Tibial nerve (tissue), 4 donors: ENCODE data around the gene PRKCB. TPM values are rescaled to one million over a fixed set of nuclear protein-coding genes. Genes with fewer than 3 reads are reported as not detected.

Experiments used
- DNase-seq, 2 donors: peaks; one replicate each; pipeline ENCODE4 v3.0.0-alpha.2; 2019; ENCODE audit warnings: low spot score in 2 of 2
- H3K27ac ChIP-seq, 4 donors: fragments of 200-600 bp; sonication (generic) in 3 of 4; one replicate each; pipeline ENCODE4 v1.5.1; 2017 to 2019; ENCODE audit warnings: mild to moderate bottlenecking in 1 of 4
- H3K27me3 ChIP-seq, 2 donors: fragments of 200-600 bp; sonication (generic) in 1 of 2; one replicate each; pipeline versions ENCODE4 v1.5.1 to v1.6.0; 2017 to 2019
- H3K36me3 ChIP-seq, 3 donors: fragments of 200-600 bp; sonication (generic); one replicate each; pipeline ENCODE4 v1.5.1; 2018 to 2019
- H3K4me1 ChIP-seq, 4 donors: fragments of 200-600 bp; sonication (generic) in 3 of 4; one replicate each; pipeline ENCODE4 v1.5.1; 2017 to 2019
- H3K4me3 ChIP-seq, 4 donors: fragments of 200-600 bp; sonication (generic) in 3 of 4; one replicate each; pipeline ENCODE4 v1.5.1; 2017 to 2019; ENCODE audit warnings: mild to moderate bottlenecking in 1 of 4, moderate library complexity in 1 of 4
- H3K9me3 ChIP-seq, 4 donors: fragments of 200-600 bp; sonication (generic) in 3 of 4; one replicate each; pipeline ENCODE4 v1.5.1; 2017 to 2019
- CTCF ChIP-seq, 5 experiments: fragments of 200-600 bp in 3 of 5; fragments of 450-650 bp in 2 of 5; sonication (generic) in 3 of 5; IDR thresholded peaks; one replicate each; pipeline ENCODE4 v1.5.1; 2016 to 2019; ENCODE audit warnings: antibody characterized with exemption in 5 of 5, mild to moderate bottlenecking in 3 of 5, moderate library complexity in 2 of 5
- EP300 ChIP-seq, 2 donors: sonication (generic); formaldehyde crosslinking; IDR thresholded peaks; one replicate each; pipeline ENCODE4 v1.6.1; 2017; ENCODE audit warnings: antibody characterized with exemption in 2 of 2, mild to moderate bottlenecking in 1 of 2
- POLR2A ChIP-seq, 2 donors: fragments of 450-650 bp; IDR thresholded peaks; one replicate each; pipeline ENCODE4 v1.6.1; 2017; ENCODE audit warnings: antibody characterized with exemption in 2 of 2, mild to moderate bottlenecking in 2 of 2, moderate library complexity in 2 of 2
- WGBS, 2 donors: methylation state at CpG; one replicate each; pipeline ENCODE4 v1.1.5; 2018; 5-methylcytosine and 5-hydroxymethylcytosine counted together
- total RNA-seq, 4 donors: library from RNA; depleted of rRNA; stranded (reverse); fragments of >200 nt; gene quantifications; one replicate each; pipeline ENCODE4 v1.1.0, GENCODE V29; 2016

The PRKCB gene
- total RNA-seq, 4 donors from 2014 or later: 2.7 to 6.9 (median 4.3) TPM

GRCh38 chr16:24035127-24035842 lies 199.5 kb downstream of the PRKCB start:
- H3K4me3 ChIP-seq: no peak overlapping the region
- H3K4me1 ChIP-seq: no peaks in the 10 kb centered on the region
- TF ChIP-seq POLR2A (IDR thresholded peaks at IDR 0.05) (no peak), CTCF (IDR thresholded peaks at IDR 0.05) (no peak), EP300 (IDR thresholded peaks at IDR 0.05) (no peak)
- 45 to 60% methylated on average over 16 to 17 of the region's 17 CpGs for WGBS, 2 donors
- no peak overlapping the region for H3K27ac ChIP-seq
- no peaks in the 10 kb centered on the region for H3K27me3 ChIP-seq
- H3K9me3 ChIP-seq: peaks cover 0 to 4% (median 0%) of the 10 kb centered on the region in 4 donors
- no peaks in the 10 kb centered on the region for H3K36me3 ChIP-seq
- no peak for DNase-seq

GRCh38 chr16:24036038-24036543 lies 200.3 kb downstream of the PRKCB start:
- TF ChIP-seq CTCF (IDR thresholded peaks at IDR 0.05): no peak
- no peak for TF ChIP-seq EP300 (IDR thresholded peaks at IDR 0.05)
- TF ChIP-seq POLR2A (IDR thresholded peaks at IDR 0.05): no peak
- WGBS, 2 donors: 47 to 59% methylated on average over 1 of the region's 1 CpG

GRCh38 chr16:24036614-24037013 lies 200.8 kb downstream of the PRKCB start:
- no peaks in the 10 kb centered on the region for H3K4me1 ChIP-seq
- no peak overlapping the region for H3K4me3 ChIP-seq
- no peak overlapping the region for H3K27ac ChIP-seq
- H3K36me3 ChIP-seq: no peaks in the 10 kb centered on the region
- peaks cover 0 to 4% (median 0%) of the 10 kb centered on the region in 4 donors for H3K9me3 ChIP-seq
- TF ChIP-seq CTCF (IDR thresholded peaks at IDR 0.05): peak; percentile 32 to 63 (median 56)
- TF ChIP-seq EP300 (IDR thresholded peaks at IDR 0.05): no peak
- peak in 1 of 2 donors; percentile 17 for DNase-seq
- 8 to 10% methylated on average over 8 of the region's 8 CpGs for WGBS, 2 donors
- no peaks in the 10 kb centered on the region for H3K27me3 ChIP-seq

More at GRCh38 chr16:24036038-24036543, 200.3 kb downstream of the PRKCB start:
- H3K4me3 ChIP-seq: no peak overlapping the region
- H3K4me1 ChIP-seq: no peaks in the 10 kb centered on the region
- H3K9me3 ChIP-seq: peaks cover 0 to 4% (median 0%) of the 10 kb centered on the region in 4 donors
- DNase-seq: no peak
- no peak overlapping the region for H3K27ac ChIP-seq
- H3K27me3 ChIP-seq: no peaks in the 10 kb centered on the region
- no peaks in the 10 kb centered on the region for H3K36me3 ChIP-seq

GRCh38 chr16:24037335-24037734 lies 201.6 kb downstream of the PRKCB start:
- H3K36me3 ChIP-seq: no peaks in the 10 kb centered on the region

More at GRCh38 chr16:24037335-24037734, 201.6 kb downstream of the PRKCB start:
- Histone ChIP-seq H3K27ac (no peak overlapping the region), H3K9me3 (peaks cover 0 to 4% (median 0%) of the 10 kb centered on the region in 4 donors), H3K4me3 (no peak overlapping the region), H3K27me3 (no peaks in the 10 kb centered on the region), H3K4me1 (no peaks in the 10 kb centered on the region)
- TF ChIP-seq CTCF (IDR thresholded peaks at IDR 0.05): no peak
- TF ChIP-seq EP300 (IDR thresholded peaks at IDR 0.05): no peak
- TF ChIP-seq POLR2A (IDR thresholded peaks at IDR 0.05): no peak
- no peak for DNase-seq
- 69 to 80% methylated on average over 3 of the region's 3 CpGs for WGBS, 2 donors
